Activated T-helper 1 cell treated with anti-CD3 and anti-CD28 coated beads, Interleukin-12 subunit alpha, Interleukin-12 subunit beta, Interleukin-2, Interleukin-4 antibody, amounts not matched to agents 30 ng/mL and 10 ng/mL and 1 ng/mL, durations not matched to agents 14 hours and 24 hours and 36 hours (primary cell): ENCODE data around the gene PRTFDC1. TPM values are rescaled to one million over a fixed set of nuclear protein-coding genes. Genes with fewer than 3 reads are reported as not detected.
"Not testable (repeated sequence)": the region's sequence is repeated elsewhere in the genome, so short reads cannot be mapped to it uniquely, and the experiment has no call there.

Experiments
- DNase-seq: peaks from one replicate; pipeline ENCODE4 v3.0.0; 2021; ENCODE audit warnings: low spot score
- H3K27ac Mint-ChIP-seq: one replicate; pipeline ENCODE4 v1.8.0; 2021; ENCODE audit warnings: mild to moderate bottlenecking, mixed read lengths
- H3K27me3 Mint-ChIP-seq: one replicate; pipeline ENCODE4 v1.8.0; 2022; ENCODE audit warnings: mild to moderate bottlenecking, moderate library complexity, mixed read lengths; ENCODE audit not compliant: insufficient read depth
- H3K36me3 Mint-ChIP-seq: one replicate; pipeline ENCODE4 v1.8.0; 2021; ENCODE audit warnings: low read depth, mixed read lengths
- H3K4me1 Mint-ChIP-seq: one replicate; pipeline ENCODE4 v1.8.0; 2021; ENCODE audit warnings: low read depth, mixed read lengths
- H3K4me3 Mint-ChIP-seq: one replicate; pipeline ENCODE4 v1.8.0; 2021; ENCODE audit warnings: mild to moderate bottlenecking, moderate library complexity, mixed read lengths
- H3K9me3 Mint-ChIP-seq: one replicate; pipeline ENCODE4 v1.8.0; 2021; ENCODE audit warnings: mixed read lengths
- intact Hi-C: fragments of 100-400 bp; cut with micrococcal nuclease; formaldehyde crosslinking; loops from one replicate; pipeline ENCODE4 v1.15.1; 2024
- total RNA-seq: library from RNA; stranded (reverse); gene quantifications from 2 replicates; pipeline ENCODE4 v1.2.3, GENCODE V29; 2022

The PRTFDC1 gene
- total RNA-seq, 1 donor from 2014 or later = 0.57 TPM

DNA sequence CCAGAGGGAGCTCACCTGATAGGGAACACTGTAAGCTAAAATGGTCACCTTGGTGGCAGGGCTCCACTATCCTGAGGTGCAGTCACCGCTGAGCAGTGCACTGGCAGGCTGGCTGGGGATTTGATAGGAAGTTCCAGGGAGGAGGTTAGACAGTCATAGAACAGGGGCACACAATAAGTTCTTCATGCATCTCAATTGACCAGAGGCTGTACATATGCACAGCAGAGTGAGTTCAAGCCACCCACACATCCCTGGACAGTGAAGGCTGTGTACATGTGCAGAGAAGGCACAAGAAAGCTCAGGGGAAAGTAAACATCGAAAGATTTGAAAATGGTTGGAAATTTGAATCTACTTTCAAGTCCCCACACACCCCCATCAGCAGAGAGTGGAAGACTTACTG is 13.9 kb downstream of the PRTFDC1 start:
- no peak overlapping the region for H3K27ac Mint-ChIP-seq

GRCh38 chr10:24938076-24938475 is 14.3 kb downstream of the PRTFDC1 start:
- H3K27me3 Mint-ChIP-seq = peaks cover 1% of the 10 kb centered on the region
- no peaks in the 10 kb centered on the region for H3K9me3 Mint-ChIP-seq
- no peaks in the 10 kb centered on the region for H3K36me3 Mint-ChIP-seq
- H3K27ac Mint-ChIP-seq = no peak overlapping the region
- no peaks in the 10 kb centered on the region for H3K4me1 Mint-ChIP-seq
- no peak overlapping the region for H3K4me3 Mint-ChIP-seq
- intact Hi-C loops = no loop called here
- DNase-seq = no peak

More for the DNA sequence above, 13.9 kb downstream of the PRTFDC1 start:
- Mint-ChIP-seq H3K27me3 (peaks cover 1% of the 10 kb centered on the region), H3K4me1 (no peaks in the 10 kb centered on the region), H3K9me3 (no peaks in the 10 kb centered on the region), H3K4me3 (no peak overlapping the region), H3K36me3 (no peaks in the 10 kb centered on the region)
- no peak for DNase-seq
- intact Hi-C loops = no loop called here

DNA sequence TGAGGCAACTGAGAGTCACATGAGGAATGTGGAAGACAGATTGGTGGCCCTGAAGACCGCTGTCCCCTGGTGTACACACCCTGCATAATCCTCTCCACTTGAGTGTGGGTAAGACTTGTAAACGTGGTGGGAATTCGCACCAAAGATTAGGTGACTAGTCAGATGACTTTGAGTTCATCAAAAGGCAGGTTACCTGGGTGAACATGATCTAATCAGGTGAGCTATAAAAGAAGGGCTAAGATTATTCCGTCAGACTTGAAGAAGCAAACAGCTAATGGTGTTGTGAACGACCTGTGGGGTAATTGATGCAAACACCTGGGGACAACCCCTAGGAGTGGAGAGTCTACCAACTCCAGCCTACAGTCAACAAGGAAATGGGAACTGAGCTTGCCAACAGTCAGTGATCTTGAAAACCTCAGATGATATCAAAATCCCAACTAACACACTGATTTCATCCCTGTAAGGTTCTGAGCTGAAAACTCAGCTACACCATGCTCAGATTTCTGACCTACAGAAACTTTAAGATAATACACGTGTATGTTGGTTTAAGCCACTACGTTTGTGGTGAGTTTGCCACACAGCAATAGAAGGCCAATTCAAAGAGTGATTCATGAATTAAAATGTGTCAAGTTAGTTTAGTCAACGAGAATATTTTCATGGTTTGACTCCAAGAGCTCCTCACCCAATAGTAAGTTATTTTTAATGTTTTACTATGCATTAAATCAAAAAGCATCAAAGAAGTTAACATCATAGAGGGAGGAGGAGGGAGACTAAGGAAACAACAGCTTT is 16.7 kb downstream of the PRTFDC1 start:
- no peaks in the 10 kb centered on the region for H3K9me3 Mint-ChIP-seq
- H3K4me1 Mint-ChIP-seq = no peaks in the 10 kb centered on the region
- intact Hi-C loops = no loop called here
- DNase-seq = no peak
- no peak overlapping the region for H3K27ac Mint-ChIP-seq
- H3K36me3 Mint-ChIP-seq = no peaks in the 10 kb centered on the region
- H3K4me3 Mint-ChIP-seq = no peak overlapping the region
- peaks cover 6% of the 10 kb centered on the region for H3K27me3 Mint-ChIP-seq

DNA sequence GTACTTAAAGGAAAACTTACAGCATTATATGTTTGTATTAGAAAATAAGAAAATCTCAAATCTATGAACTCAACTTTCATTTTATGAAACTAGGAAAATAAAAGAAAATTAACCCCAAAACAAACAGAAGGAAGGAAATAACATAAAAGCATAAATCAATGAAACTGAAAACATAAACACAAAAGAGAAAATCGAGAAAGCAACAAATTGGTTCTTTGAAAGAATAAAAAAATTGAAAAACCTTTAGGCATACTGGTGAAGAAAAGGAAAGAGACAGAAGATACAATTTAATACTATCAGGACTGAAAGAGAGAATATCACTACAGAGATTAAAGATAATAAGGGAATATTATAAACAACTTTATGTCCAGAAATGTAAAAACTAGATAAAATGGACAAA is 21.2 kb downstream of the PRTFDC1 start:
- no peak for DNase-seq
- Mint-ChIP-seq H3K4me3 (no peak overlapping the region), H3K4me1 (no peaks in the 10 kb centered on the region), H3K27ac (no peak overlapping the region), H3K27me3 (peaks cover 6% of the 10 kb centered on the region), H3K9me3 (no peaks in the 10 kb centered on the region), H3K36me3 (no peaks in the 10 kb centered on the region)
- intact Hi-C loops = no loop called here

GRCh38 chr10:24930427-24930826 is 22.0 kb downstream of the PRTFDC1 start:
- intact Hi-C loops = no loop called here
- Mint-ChIP-seq H3K27me3 (peaks cover 6% of the 10 kb centered on the region), H3K4me3 (no peak overlapping the region), H3K36me3 (no peaks in the 10 kb centered on the region), H3K27ac (no peak overlapping the region), H3K4me1 (no peaks in the 10 kb centered on the region), H3K9me3 (peaks cover 6% of the 10 kb centered on the region)
- no peak for DNase-seq

DNA sequence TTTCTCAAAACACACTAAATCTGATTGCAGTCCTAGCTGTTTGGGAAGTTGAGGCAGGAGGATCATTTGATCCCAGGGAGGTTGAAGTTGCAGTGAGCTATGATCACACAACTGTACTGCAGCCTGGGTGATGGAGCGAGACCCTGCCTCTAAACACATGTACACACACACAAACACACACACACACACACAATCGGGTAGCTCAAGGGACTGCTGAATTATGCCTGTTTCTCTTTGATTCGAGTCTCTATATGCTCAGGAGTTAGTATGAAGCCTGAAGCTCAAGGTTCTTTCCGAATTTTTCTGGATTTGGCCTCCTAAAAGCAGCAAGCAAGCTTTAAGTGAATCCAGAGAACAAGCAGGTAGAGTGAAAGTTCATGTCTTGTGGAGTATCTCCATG is 22.5 kb downstream of the PRTFDC1 start:
- no peak overlapping the region for H3K27ac Mint-ChIP-seq
- DNase-seq = no peak
- intact Hi-C loops = no loop called here
- no peak overlapping the region for H3K4me3 Mint-ChIP-seq
- H3K4me1 Mint-ChIP-seq = no peaks in the 10 kb centered on the region
- H3K36me3 Mint-ChIP-seq = no peaks in the 10 kb centered on the region
- peaks cover 9% of the 10 kb centered on the region for H3K9me3 Mint-ChIP-seq
- H3K27me3 Mint-ChIP-seq = peaks cover 6% of the 10 kb centered on the region

- Mint-ChIP-seq H3K27ac (no peak overlapping the region), H3K4me1 (no peaks in the 10 kb centered on the region), H3K27me3 (peaks cover 6% of the 10 kb centered on the region), H3K4me3 (no peak overlapping the region), H3K36me3 (no peaks in the 10 kb centered on the region), H3K9me3 (peaks cover 17% of the 10 kb centered on the region)
- DNase-seq = no peak
- intact Hi-C loops = no loop called here
Measured at GRCh38 chr10:24929056-24929544, 23.3 kb downstream of the PRTFDC1 start.

GRCh38 chr10:24928163-24928562 is 24.2 kb downstream of the PRTFDC1 start:
- DNase-seq = no peak
- peaks cover 8% of the 10 kb centered on the region for H3K4me1 Mint-ChIP-seq
- peaks cover 6% of the 10 kb centered on the region for H3K27me3 Mint-ChIP-seq
- H3K27ac Mint-ChIP-seq = no peak overlapping the region
- H3K9me3 Mint-ChIP-seq = peaks cover 21% of the 10 kb centered on the region
- no peak overlapping the region for H3K4me3 Mint-ChIP-seq
- intact Hi-C loops = no loop called here
- no peaks in the 10 kb centered on the region for H3K36me3 Mint-ChIP-seq

GRCh38 chr10:24926557-24926956 is 25.8 kb downstream of the PRTFDC1 start:
- Mint-ChIP-seq H3K27ac (no peak overlapping the region), H3K4me3 (no peak overlapping the region), H3K4me1 (peaks cover 21% of the 10 kb centered on the region), H3K27me3 (peaks cover 6% of the 10 kb centered on the region), H3K36me3 (no peaks in the 10 kb centered on the region), H3K9me3 (peaks cover 21% of the 10 kb centered on the region)
- intact Hi-C loops = no loop called here
- no peak for DNase-seq

GRCh38 chr10:24925799-24926198 is 26.6 kb downstream of the PRTFDC1 start:
- no peaks in the 10 kb centered on the region for H3K36me3 Mint-ChIP-seq
- intact Hi-C loops = no loop called here
- no peak overlapping the region for H3K4me3 Mint-ChIP-seq
- H3K4me1 Mint-ChIP-seq = peaks cover 28% of the 10 kb centered on the region
- peaks cover 21% of the 10 kb centered on the region for H3K9me3 Mint-ChIP-seq
- H3K27me3 Mint-ChIP-seq = no peaks in the 10 kb centered on the region
- DNase-seq = no peak
- H3K27ac Mint-ChIP-seq = no peak overlapping the region

GRCh38 chr10:24924483-24924882 is 27.9 kb downstream of the PRTFDC1 start:
- Mint-ChIP-seq H3K9me3 (peaks cover 25% of the 10 kb centered on the region), H3K4me1 (peaks cover 30% of the 10 kb centered on the region)
- H3K27ac Mint-ChIP-seq, H3K36me3 Mint-ChIP-seq, H3K27me3 Mint-ChIP-seq, H3K4me3 Mint-ChIP-seq, DNase-seq: not testable (repeated sequence)
- intact Hi-C loops = loop anchor here (5.0 kb wide), 2 partner anchors 217 to 457 kb away; no protein-coding TSS in a partner anchor

DNA sequence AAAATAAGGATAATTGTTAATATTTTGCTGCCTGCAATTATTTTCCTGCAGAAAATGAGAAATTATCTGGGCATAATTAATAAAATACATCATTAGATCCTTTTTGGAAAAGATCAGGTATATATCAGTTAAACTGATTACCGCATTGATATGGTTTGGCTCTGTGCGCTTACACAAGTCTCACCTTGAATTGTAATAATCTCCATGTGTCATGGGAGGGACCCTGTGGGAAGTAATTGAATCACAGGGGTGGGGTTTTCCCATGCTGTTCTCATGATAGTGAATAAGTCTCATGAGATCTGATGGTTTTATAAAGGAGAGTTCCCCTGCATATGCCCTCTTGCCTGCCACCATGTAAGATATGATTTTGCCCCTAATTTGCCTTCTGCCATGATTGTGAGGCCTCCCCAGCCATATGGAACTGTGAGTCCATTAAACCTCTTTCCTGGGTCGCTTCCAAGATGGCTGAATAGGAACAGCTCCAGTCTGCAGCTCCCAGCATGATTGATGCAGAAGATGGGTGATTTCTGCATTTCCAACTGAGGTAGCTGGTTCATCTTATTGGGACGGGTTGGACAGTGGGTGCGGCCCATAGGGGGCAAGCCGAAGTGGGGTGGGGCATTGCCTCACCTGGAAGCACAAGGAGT is 30.1 kb downstream of the PRTFDC1 start:
- H3K27me3 Mint-ChIP-seq, H3K4me3 Mint-ChIP-seq, DNase-seq, H3K36me3 Mint-ChIP-seq: not testable (repeated sequence)
- Mint-ChIP-seq H3K4me1 (peaks cover 30% of the 10 kb centered on the region), H3K9me3 (peaks cover 26% of the 10 kb centered on the region), H3K27ac (peak overlapping the region; percentile 8)
- intact Hi-C loops = loop anchor here (5.0 kb wide), 2 partner anchors 215 to 455 kb away; no protein-coding TSS in a partner anchor
